Measurements from ENCODE around the gene PIK3R5.

PIK3R5 gene

DNA sequence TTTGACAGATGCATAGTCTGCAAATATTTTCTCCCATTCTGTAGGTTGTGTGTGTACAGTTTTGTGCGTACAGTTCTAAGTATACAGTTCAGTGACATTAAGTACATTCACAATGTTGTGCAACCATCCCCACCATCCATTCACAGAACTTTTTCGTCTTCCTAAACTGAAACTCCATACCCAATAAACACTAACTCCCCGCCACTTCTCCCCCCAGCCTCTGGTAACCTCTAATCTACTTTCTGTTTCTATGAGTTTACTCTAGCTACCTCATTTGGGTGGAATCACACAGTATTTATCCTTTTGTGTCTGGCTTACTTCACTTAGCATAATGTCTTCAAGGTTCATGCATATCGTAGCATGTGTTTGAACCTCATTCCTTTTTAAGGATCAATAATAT, 14.3 kb downstream of the PIK3R5 start:
- Histone ChIP-seq H3K27ac (ENCODE audit: low read depth, low read length) (no peak overlapping the region), H2AFZ (ENCODE audit: low read length, unreplicated experiment) (no peak overlapping the region), H3K4me3 (ENCODE audit: low read depth, low read length) (no peak overlapping the region), H3K79me2 (ENCODE audit: control insufficient read depth, insufficient read depth, low read length, unreplicated experiment) (no peaks in the 10 kb centered on the region), H3K36me3 (ENCODE audit: insufficient read depth, low read length) (no peaks in the 10 kb centered on the region), H3K4me1 (ENCODE audit: control insufficient read depth, insufficient read depth, low read length, unreplicated experiment) (no peaks in the 10 kb centered on the region), H3K27me3 (ENCODE audit: insufficient read depth, low read length) (peaks cover 7% of the 10 kb centered on the region)

DNA sequence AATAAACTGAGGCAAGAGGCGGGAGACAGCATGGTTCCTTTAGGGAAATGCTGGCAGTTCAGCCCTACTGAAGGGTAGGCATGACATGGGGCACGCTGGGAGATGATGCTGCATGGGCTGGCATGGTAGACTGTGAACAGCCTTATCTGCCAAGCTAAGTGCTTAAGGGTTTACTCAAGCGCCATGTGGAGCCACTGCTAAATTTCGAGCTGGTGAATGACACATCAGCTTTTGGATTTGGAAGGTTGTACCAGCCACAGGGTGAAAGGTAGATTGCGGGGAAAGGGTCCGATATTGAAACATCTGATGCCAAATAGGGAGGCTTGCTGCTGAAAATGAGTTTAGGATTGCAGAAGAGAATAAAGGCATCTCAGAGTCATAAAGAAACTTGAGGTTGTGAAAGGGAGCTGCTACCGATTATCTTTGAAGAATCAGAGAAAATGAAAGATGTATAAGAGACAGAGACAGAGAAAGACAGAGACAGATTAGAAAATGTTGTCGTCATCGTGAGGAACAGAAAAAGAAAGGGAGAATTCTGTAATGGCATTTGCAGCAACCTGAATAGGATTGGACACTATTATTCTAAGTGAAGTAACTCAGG, 16.3 kb downstream of the PIK3R5 start:
- H3K4me1 ChIP-seq (ENCODE audit: control insufficient read depth, insufficient read depth, low read length, unreplicated experiment): no peaks in the 10 kb centered on the region
- H3K79me2 ChIP-seq (ENCODE audit: control insufficient read depth, insufficient read depth, low read length, unreplicated experiment): no peaks in the 10 kb centered on the region
- H2AFZ ChIP-seq (ENCODE audit: low read length, unreplicated experiment): no peak overlapping the region
- H3K27ac ChIP-seq (ENCODE audit: low read depth, low read length): no peak overlapping the region
- no peak overlapping the region for H3K4me3 ChIP-seq (ENCODE audit: low read depth, low read length)
- no peaks in the 10 kb centered on the region for H3K36me3 ChIP-seq (ENCODE audit: insufficient read depth, low read length)
- peaks cover 9% of the 10 kb centered on the region for H3K27me3 ChIP-seq (ENCODE audit: insufficient read depth, low read length)

DNA sequence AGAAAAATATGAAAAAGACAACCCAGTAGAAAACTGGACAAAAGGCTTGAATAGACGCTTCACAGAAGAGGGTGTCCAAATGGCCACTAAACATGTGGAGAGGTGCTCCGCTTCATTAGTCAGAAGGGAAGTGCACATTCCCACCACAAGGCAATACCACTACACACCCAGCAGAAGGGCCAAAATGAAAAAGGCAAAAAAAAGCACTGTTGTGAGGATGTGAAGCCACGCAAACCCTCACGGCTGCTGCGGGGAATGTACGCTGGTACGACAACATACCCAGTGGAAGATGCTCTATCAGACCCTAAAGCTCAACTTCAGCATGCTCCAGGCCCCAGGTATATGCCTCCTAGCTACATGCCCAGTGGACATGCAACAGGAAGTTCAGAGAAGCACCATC, 17.0 kb downstream of the PIK3R5 start:
- H3K4me1 ChIP-seq (ENCODE audit: control insufficient read depth, insufficient read depth, low read length, unreplicated experiment): no peaks in the 10 kb centered on the region
- H2AFZ ChIP-seq (ENCODE audit: low read length, unreplicated experiment): no peak overlapping the region
- H3K36me3 ChIP-seq (ENCODE audit: insufficient read depth, low read length): no peaks in the 10 kb centered on the region
- no peaks in the 10 kb centered on the region for H3K79me2 ChIP-seq (ENCODE audit: control insufficient read depth, insufficient read depth, low read length, unreplicated experiment)
- no peak overlapping the region for H3K4me3 ChIP-seq (ENCODE audit: low read depth, low read length)
- no peak overlapping the region for H3K27ac ChIP-seq (ENCODE audit: low read depth, low read length)
- H3K27me3 ChIP-seq (ENCODE audit: insufficient read depth, low read length): peaks cover 9% of the 10 kb centered on the region

DNA sequence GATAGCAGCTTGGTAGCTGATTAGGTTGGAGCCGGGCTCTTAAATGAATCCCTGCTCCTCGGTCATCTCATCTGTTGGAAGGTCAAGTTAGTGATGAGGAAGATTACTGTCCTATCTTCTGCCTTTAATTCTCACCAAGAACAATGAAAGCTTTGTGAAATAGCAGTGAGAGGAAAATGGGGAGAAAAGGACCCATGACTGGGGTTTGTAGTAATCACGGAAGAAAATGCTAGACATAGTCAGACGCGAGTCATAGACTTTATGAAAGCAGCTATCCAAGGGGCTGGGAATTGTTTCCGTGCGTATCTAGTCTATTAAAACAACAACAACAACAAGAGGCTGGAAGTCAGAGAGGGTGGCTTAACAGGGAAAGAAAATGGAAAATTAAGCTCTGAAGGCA, 18.3 kb downstream of the PIK3R5 start:
- H3K27me3 ChIP-seq (ENCODE audit: insufficient read depth, low read length): peaks cover 9% of the 10 kb centered on the region
- no peaks in the 10 kb centered on the region for H3K79me2 ChIP-seq (ENCODE audit: control insufficient read depth, insufficient read depth, low read length, unreplicated experiment)
- no peak overlapping the region for H3K4me3 ChIP-seq (ENCODE audit: low read depth, low read length)
- no peaks in the 10 kb centered on the region for H3K36me3 ChIP-seq (ENCODE audit: insufficient read depth, low read length)
- H3K4me1 ChIP-seq (ENCODE audit: control insufficient read depth, insufficient read depth, low read length, unreplicated experiment): no peaks in the 10 kb centered on the region
- no peak overlapping the region for H2AFZ ChIP-seq (ENCODE audit: low read length, unreplicated experiment)
- no peak overlapping the region for H3K27ac ChIP-seq (ENCODE audit: low read depth, low read length)

DNA sequence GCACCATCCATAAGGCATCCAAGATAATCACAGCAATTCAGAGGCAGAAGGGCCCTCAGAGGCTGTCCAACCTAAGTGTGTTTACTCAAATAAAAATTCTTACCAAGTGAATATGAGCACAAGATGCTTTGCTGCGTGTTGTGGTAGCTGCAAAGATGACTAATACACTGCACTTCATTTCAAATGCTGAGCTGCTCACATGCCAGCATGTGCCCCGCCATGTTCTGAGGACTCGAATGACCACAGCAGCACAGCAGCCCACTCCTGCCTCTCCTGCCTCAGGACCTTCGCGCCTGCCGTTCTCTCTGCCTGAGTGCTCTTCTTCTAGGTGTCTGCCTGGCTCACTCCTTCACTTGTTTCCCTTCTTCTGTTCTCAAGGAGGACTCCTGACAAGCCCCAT, 19.0 kb downstream of the PIK3R5 start:
- Histone ChIP-seq H3K27ac (ENCODE audit: low read depth, low read length) (no peak overlapping the region), H3K79me2 (ENCODE audit: control insufficient read depth, insufficient read depth, low read length, unreplicated experiment) (no peaks in the 10 kb centered on the region)

DNA sequence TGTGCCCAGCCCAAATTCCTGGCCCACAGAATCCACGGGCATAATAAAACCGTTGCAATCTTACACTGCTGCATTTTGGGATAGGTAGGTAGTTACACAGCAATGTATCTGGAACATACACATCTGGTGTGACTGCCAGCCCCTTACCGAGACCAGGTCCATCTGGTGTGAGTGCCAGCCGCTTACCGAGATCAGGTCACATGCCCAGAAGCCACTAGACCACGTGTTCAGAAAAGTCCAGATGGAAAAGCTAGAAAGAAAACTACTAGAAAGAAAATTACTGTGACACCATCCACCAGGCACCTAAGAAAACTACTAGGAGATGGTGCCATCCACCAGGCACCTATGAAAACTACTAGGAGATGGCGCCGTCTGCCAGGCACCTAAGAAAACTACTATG, 19.4 kb downstream of the PIK3R5 start:
- no peaks in the 10 kb centered on the region for H3K36me3 ChIP-seq (ENCODE audit: insufficient read depth, low read length)
- no peak overlapping the region for H2AFZ ChIP-seq (ENCODE audit: low read length, unreplicated experiment)
- peaks cover 9% of the 10 kb centered on the region for H3K27me3 ChIP-seq (ENCODE audit: insufficient read depth, low read length)
- no peak overlapping the region for H3K4me3 ChIP-seq (ENCODE audit: low read depth, low read length)
- H3K27ac ChIP-seq (ENCODE audit: low read depth, low read length): no peak overlapping the region
- no peaks in the 10 kb centered on the region for H3K79me2 ChIP-seq (ENCODE audit: control insufficient read depth, insufficient read depth, low read length, unreplicated experiment)
- no peaks in the 10 kb centered on the region for H3K4me1 ChIP-seq (ENCODE audit: control insufficient read depth, insufficient read depth, low read length, unreplicated experiment)

More for the DNA sequence above, 19.0 kb downstream of the PIK3R5 start:
- Histone ChIP-seq H3K4me3 (ENCODE audit: low read depth, low read length) (no peak overlapping the region), H3K27me3 (ENCODE audit: insufficient read depth, low read length) (peaks cover 9% of the 10 kb centered on the region), H3K4me1 (ENCODE audit: control insufficient read depth, insufficient read depth, low read length, unreplicated experiment) (no peaks in the 10 kb centered on the region), H3K36me3 (ENCODE audit: insufficient read depth, low read length) (no peaks in the 10 kb centered on the region), H2AFZ (ENCODE audit: low read length, unreplicated experiment) (no peak overlapping the region)

DNA sequence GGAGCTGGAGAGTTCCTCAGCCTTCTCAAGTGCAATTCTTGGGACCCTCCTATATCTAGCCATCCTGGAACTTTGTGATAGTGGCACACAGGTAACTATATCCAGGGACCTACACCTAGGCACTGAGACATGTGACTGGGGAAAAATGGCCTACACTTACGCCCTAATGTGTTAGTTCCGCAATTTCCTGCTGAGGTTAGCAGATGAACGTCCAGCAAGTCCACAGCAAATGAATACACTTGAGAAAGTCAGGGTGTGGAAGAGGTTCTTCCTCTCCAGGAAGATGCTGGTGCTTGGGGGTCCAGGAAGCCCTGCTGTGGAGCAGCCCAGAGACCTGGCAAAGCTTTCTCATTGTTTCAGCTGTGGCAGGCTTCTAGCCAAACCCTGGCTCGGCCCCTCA, 20.8 kb downstream of the PIK3R5 start:
- Histone ChIP-seq H2AFZ (ENCODE audit: low read length, unreplicated experiment) (no peak overlapping the region), H3K36me3 (ENCODE audit: insufficient read depth, low read length) (no peaks in the 10 kb centered on the region), H3K79me2 (ENCODE audit: control insufficient read depth, insufficient read depth, low read length, unreplicated experiment) (no peaks in the 10 kb centered on the region), H3K27me3 (ENCODE audit: insufficient read depth, low read length) (peaks cover 4% of the 10 kb centered on the region), H3K27ac (ENCODE audit: low read depth, low read length) (no peak overlapping the region), H3K4me1 (ENCODE audit: control insufficient read depth, insufficient read depth, low read length, unreplicated experiment) (no peaks in the 10 kb centered on the region), H3K4me3 (ENCODE audit: low read depth, low read length) (no peak overlapping the region)

DNA sequence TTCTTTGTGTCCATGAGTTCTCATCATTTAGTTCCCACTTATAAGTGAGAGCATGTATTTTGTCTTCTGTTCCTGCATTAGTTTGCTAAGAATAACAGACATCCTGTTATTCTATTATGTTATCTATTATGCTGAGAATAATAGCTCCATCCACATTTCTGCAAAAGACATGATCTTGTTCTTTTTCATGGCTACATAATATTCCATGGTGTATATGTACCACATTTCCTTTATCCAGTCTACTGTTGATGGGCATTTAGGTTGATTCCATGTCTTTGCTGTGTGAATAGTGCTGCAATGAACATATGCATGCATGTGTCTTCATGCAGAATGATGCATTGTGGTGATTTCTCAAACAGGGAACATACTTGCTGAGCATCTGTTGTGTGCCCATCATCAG, 21.4 kb downstream of the PIK3R5 start:
- no peaks in the 10 kb centered on the region for H3K4me1 ChIP-seq (ENCODE audit: control insufficient read depth, insufficient read depth, low read length, unreplicated experiment)
- no peaks in the 10 kb centered on the region for H3K36me3 ChIP-seq (ENCODE audit: insufficient read depth, low read length)
- H3K27ac ChIP-seq (ENCODE audit: low read depth, low read length): no peak overlapping the region
- no peak overlapping the region for H3K4me3 ChIP-seq (ENCODE audit: low read depth, low read length)
- H3K79me2 ChIP-seq (ENCODE audit: control insufficient read depth, insufficient read depth, low read length, unreplicated experiment): no peaks in the 10 kb centered on the region
- H2AFZ ChIP-seq (ENCODE audit: low read length, unreplicated experiment): no peak overlapping the region
- H3K27me3 ChIP-seq (ENCODE audit: insufficient read depth, low read length): peaks cover 10% of the 10 kb centered on the region

DNA sequence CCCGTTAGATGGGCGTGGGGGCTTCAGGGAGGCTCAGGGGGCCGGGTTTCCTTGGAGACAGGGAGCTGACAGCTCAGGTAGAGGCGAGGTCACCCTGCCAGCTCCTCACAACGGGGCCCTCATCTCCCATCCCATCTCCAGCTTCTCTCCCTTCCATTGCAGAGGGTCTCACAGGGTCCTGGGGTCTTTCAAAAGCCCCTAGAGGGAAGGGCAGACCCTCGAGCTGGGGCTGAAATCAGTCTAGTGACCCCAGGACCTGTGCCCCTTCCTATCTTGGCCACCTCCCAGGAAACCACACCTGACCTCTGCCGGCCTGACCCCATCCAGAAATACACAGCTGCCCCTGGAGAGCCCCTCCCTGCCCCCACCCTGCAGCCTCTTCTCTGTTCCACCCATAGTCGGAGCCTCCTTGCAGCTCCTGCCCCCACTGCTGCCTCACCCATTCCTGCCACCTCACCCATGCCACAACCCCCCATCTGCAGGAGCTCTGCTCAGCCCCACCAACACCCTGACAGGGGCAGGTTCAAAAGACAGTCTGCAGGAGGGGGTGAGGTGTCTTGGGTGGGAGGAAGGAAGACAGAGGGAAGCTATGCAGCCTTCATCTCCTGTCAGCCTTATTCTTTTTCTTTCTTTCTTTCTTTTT, 23.4 kb downstream of the PIK3R5 start:
- Histone ChIP-seq H3K4me1 (ENCODE audit: control insufficient read depth, insufficient read depth, low read length, unreplicated experiment) (no peaks in the 10 kb centered on the region), H3K4me3 (ENCODE audit: low read depth, low read length) (no peak overlapping the region)

DNA sequence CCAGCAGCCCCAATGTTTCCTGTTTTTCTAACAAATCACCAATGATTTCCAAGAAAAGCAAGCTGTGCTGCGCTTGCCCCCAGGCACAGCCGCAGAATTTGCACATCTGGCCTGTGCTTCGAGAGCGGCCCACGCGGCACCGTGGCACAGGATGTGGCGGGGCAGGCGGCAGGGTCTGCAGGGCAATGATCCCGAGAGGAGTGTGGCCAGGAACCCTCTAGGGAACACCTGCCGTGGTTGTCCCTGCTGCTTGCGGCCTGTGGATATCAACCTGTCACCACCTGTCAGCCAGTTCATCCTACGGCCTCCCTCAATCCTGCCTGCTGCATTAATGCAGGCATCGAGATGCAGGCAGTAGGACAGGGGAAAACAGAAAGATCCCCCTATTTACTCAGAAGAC, 24.0 kb downstream of the PIK3R5 start:
- peaks cover 17% of the 10 kb centered on the region for H3K27me3 ChIP-seq (ENCODE audit: insufficient read depth, low read length)
- no peak overlapping the region for H3K27ac ChIP-seq (ENCODE audit: low read depth, low read length)
- H3K4me1 ChIP-seq (ENCODE audit: control insufficient read depth, insufficient read depth, low read length, unreplicated experiment): no peaks in the 10 kb centered on the region
- no peaks in the 10 kb centered on the region for H3K36me3 ChIP-seq (ENCODE audit: insufficient read depth, low read length)
- H2AFZ ChIP-seq (ENCODE audit: low read length, unreplicated experiment): no peak overlapping the region
- H3K79me2 ChIP-seq (ENCODE audit: control insufficient read depth, insufficient read depth, low read length, unreplicated experiment): no peaks in the 10 kb centered on the region
- no peak overlapping the region for H3K4me3 ChIP-seq (ENCODE audit: low read depth, low read length)

More for the DNA sequence above, 23.4 kb downstream of the PIK3R5 start:
- Histone ChIP-seq H3K36me3 (ENCODE audit: insufficient read depth, low read length) (no peaks in the 10 kb centered on the region), H3K79me2 (ENCODE audit: control insufficient read depth, insufficient read depth, low read length, unreplicated experiment) (no peaks in the 10 kb centered on the region), H2AFZ (ENCODE audit: low read length, unreplicated experiment) (no peak overlapping the region), H3K27ac (ENCODE audit: low read depth, low read length) (no peak overlapping the region), H3K27me3 (ENCODE audit: insufficient read depth, low read length) (peaks cover 17% of the 10 kb centered on the region)

DNA sequence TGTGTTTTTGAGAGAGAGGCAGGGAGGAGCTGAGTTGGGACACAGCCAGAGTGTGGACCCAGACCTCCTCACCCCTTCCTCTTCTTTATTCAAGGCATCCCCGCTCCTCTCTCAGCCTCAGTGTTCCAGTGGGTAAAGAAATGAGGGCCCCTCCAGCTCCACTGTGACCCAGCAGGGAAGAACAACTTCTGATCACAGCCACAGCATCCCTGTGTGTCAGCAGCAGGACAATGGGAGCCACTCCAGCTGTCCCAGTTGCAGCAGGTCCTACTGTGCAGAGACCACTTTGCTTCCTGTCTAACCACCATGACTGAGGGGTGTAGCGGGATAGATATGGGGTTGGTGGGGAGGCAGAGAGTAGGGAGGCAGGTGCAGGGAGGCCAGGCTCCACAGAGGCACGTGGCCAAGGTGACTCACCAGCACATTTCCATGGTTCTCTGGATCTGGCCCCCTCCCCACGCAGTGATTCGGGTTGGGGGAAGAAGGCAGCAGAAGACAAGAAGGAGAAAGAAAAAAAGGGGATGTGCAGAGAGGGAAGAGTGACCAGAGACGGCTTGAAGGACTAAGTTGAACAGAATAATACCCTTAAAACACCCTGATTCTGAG, 24.5 kb downstream of the PIK3R5 start:
- no peak overlapping the region for H3K4me3 ChIP-seq (ENCODE audit: low read depth, low read length)
- H3K36me3 ChIP-seq (ENCODE audit: insufficient read depth, low read length): no peaks in the 10 kb centered on the region
- peaks cover 17% of the 10 kb centered on the region for H3K27me3 ChIP-seq (ENCODE audit: insufficient read depth, low read length)
- H3K4me1 ChIP-seq (ENCODE audit: control insufficient read depth, insufficient read depth, low read length, unreplicated experiment): no peaks in the 10 kb centered on the region
- H2AFZ ChIP-seq (ENCODE audit: low read length, unreplicated experiment): no peak overlapping the region
- H3K79me2 ChIP-seq (ENCODE audit: control insufficient read depth, insufficient read depth, low read length, unreplicated experiment): no peaks in the 10 kb centered on the region
- H3K27ac ChIP-seq (ENCODE audit: low read depth, low read length): no peak overlapping the region

Measured in ACC112 (cell line).